A549 (cell line): ENCODE data around the gene SLC17A8.
"Not testable (repeated sequence)": the region's sequence is repeated elsewhere in the genome, so short reads cannot be mapped to it uniquely, and the experiment has no call there.

Source experiments
- CTCF ChIP-seq: fragments of >200 bp; sonication (Bioruptor Twin); formaldehyde crosslinking; IDR thresholded peaks from 3 replicates; pipeline ENCODE4 v1.5.1; 2016
- KDM5A ChIP-seq: fragments of 200-600 bp; sonication (generic); IDR thresholded peaks from 2 replicates; pipeline ENCODE4 v1.6.1; 2016; ENCODE audit warnings: antibody characterized with exemption, mild to moderate bottlenecking
- MAX ChIP-seq: IDR thresholded peaks from 2 replicates; pipeline ENCODE4 v1.6.1; 2012
- POLR2A ChIP-seq: IDR thresholded peaks from 2 replicates; pipeline ENCODE4 v1.6.1; 2012; ENCODE audit warnings: mild to moderate bottlenecking, low read length
- SREBF2 ChIP-seq: fragments of 450-650 bp; IDR thresholded peaks from 2 replicates; pipeline ENCODE4 v1.6.1; 2014; ENCODE audit warnings: mild to moderate bottlenecking, moderate library complexity
- USF2 ChIP-seq: fragments of 450-650 bp; IDR thresholded peaks from 2 replicates; pipeline ENCODE4 v1.6.1; 2014; ENCODE audit warnings: antibody characterized with exemption

- not testable (repeated sequence) for TF ChIP-seq POLR2A, USF2, CTCF, MAX, KDM5A, SREBF2
Observed at GRCh38 chr12:100342897-100343296, 14.0 kb upstream of the SLC17A8 start.
